Measurements from ENCODE around the gene CDKN2AIPNL. TPM values are rescaled to one million over a fixed set of nuclear protein-coding genes. Genes with fewer than 3 reads are reported as not detected.

The CDKN2AIPNL gene
- total and polyA plus RNA-seq, 2 of the 13 experiments (the other 11 are each of a cell fraction or from before 2014, with no cell fraction given) = 17.4 to 46.5 TPM

- TF ChIP-seq ZNF646 (CRISPR knock-in tag; IDR thresholded peaks at IDR 0.05) (no peak), PPARG (CRISPR knock-in tag; conservative IDR thresholded peaks at IDR 0.05) (peak; percentile 76), FOSL2 (CRISPR knock-in tag; IDR thresholded peaks at IDR 0.05) (peak; percentile 78), MXI1 (IDR thresholded peaks at IDR 0.05; ENCODE audit: borderline replicate concordance, low read depth, low read length) (peak; percentile 47; the same call in 1 of the 3 replicates), PHF5A (CRISPR knock-in tag; IDR thresholded peaks at IDR 0.05; ENCODE audit: low read depth, unreplicated experiment) (peak; percentile 47), ZHX1 (CRISPR knock-in tag; IDR thresholded peaks at IDR 0.05; ENCODE audit: low read depth) (peak; percentile 88), CCDC6 (CRISPR knock-in tag; IDR thresholded peaks at IDR 0.05) (peak; percentile 97), ZNF746 (CRISPR knock-in tag; IDR thresholded peaks at IDR 0.05) (peak; percentile 83; the same call in 1 of the 2 replicates), ZSCAN31 (CRISPR knock-in tag; IDR thresholded peaks at IDR 0.05; ENCODE audit: low read depth) (peak; percentile 98), KLF6 (CRISPR knock-in tag; IDR thresholded peaks at IDR 0.05) (peak; percentile 81), ZNF704 (CRISPR knock-in tag; IDR thresholded peaks at IDR 0.05; ENCODE audit: borderline replicate concordance) (peak; percentile 96), ZNF891 (CRISPR knock-in tag; IDR thresholded peaks at IDR 0.05) (peak; percentile 39; the same call in 1 of the 2 replicates), ZNF136 (CRISPR knock-in tag; IDR thresholded peaks at IDR 0.05; ENCODE audit: low read depth) (peak; percentile 66; the same call in 1 of the 2 replicates), MZF1 (CRISPR knock-in tag; IDR thresholded peaks at IDR 0.05; ENCODE audit: borderline replicate concordance) (no peak), RBM22 (optimal IDR thresholded peaks at IDR 0.05; ENCODE audit: low read length) (no peak), ZNF614 (CRISPR knock-in tag; IDR thresholded peaks at IDR 0.05; ENCODE audit: borderline replicate concordance) (peak; percentile 86), SMYD3 (CRISPR knock-in tag; IDR thresholded peaks at IDR 0.05) (no peak; the same call in 1 of the 2 replicates), SMARCE1 (IDR thresholded peaks at IDR 0.05; ENCODE audit: borderline replicate concordance) (no peak), ZMAT3 (CRISPR knock-in tag; conservative IDR thresholded peaks at IDR 0.05) (peak; percentile 97; the same call in 1 of the 2 replicates), ADNP (CRISPR knock-in tag; IDR thresholded peaks at IDR 0.05) (no peak)
Measured at GRCh38 chr5:134411546-134412266, at the start of gene CDKN2AIPNL (continued).

Data from HepG2 (cell line).